ENCODE data around the gene CNTNAP2. TPM values are rescaled to one million over a fixed set of nuclear protein-coding genes. Genes with fewer than 3 reads are reported as not detected.

Gene CNTNAP2
- total RNA-seq, 2 experiments from 2014 or later, result 0.28 TPM; not detected in 1

DNA sequence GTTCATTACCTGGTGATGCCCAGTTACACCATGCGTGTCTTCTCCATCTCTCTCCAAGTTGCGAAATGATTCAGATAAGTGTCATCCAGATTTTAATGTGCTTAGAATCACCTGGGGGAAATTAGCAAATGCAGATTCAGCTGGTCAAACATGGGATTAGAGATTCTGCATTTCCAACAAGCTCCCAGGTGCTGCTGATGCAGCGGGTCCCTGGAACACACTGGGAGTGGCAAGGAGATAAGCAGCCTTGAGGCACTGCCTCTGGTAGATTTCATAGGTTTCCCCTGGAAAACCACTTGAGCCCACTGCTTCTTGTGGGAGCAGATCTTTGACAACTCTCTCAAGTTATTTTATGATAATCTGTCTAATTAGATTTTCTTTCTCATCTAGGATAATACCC lies 2278.0 kb downstream of the CNTNAP2 start:
- no peaks in the 10 kb centered on the region for H3K4me1 ChIP-seq (ENCODE audit: insufficient read depth, low read length, poor library complexity, severe bottlenecking)
- no peak overlapping the region for H3K27ac ChIP-seq (ENCODE audit: low read depth, low read length, poor library complexity, severe bottlenecking)
- POLR2A ChIA-PET, result no interaction called here
- no peaks in the 10 kb centered on the region for H3K79me2 ChIP-seq (ENCODE audit: insufficient read depth, low read depth, low read length)
- no TSS peak for BruUV-seq (replicated peaks)
- intact Hi-C loops (cut with micrococcal nuclease; ENCODE audit: unreplicated experiment), result no loop called here
- H3K36me3 ChIP-seq (ENCODE audit: insufficient read depth, low read length), result no peaks in the 10 kb centered on the region
- H2AFZ ChIP-seq (ENCODE audit: low read length), result no peak overlapping the region
- no peaks in the 10 kb centered on the region for H3K9me3 ChIP-seq (ENCODE audit: low read length)
- H3K4me2 ChIP-seq (ENCODE audit: low read length), result no peak overlapping the region
- TF ChIP-seq EZH2phosphoT487 (IDR thresholded peaks at IDR 0.05; ENCODE audit: borderline replicate concordance, low read depth, low read length) (no peak), CTCF (conservative IDR thresholded peaks at IDR 0.05; ENCODE audit: low read length) (no peak)
- H4K20me1 ChIP-seq (ENCODE audit: insufficient read depth, low read length), result no peaks in the 10 kb centered on the region
- no peaks in the 10 kb centered on the region for H3K9me2 ChIP-seq (ENCODE audit: insufficient read depth, low read length)
- no peak overlapping the region for H3K4me3 ChIP-seq (ENCODE audit: low read depth, low read length, poor library complexity, severe bottlenecking)
- CTCF ChIA-PET (ENCODE audit: unreplicated experiment), result no interaction called here
- DNase-seq (ENCODE audit: low spot score), result no peak

DNA sequence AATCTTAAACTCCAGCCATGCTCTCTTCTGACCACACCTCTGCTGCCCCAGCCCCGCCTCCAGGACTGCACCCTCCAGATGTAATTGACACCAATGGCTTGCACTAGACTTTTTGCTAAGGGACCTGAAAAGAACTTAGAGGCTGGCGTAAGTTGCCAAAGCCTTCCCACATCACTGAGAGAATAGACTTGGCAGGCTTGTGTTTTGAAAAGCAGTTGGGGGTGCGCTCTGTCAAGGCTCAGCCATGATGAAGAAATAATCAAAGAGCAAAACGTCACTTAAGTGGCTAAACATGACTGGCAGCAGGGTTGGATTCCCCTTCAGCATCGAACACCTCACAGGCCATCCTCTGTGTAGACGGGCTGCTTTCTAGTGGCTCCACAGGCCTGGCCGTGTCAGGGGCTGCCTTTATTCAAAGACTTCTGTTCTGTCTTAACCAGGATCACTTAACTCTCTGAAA lies 2278.8 kb downstream of the CNTNAP2 start:
- no peak for DNase-seq (ENCODE audit: low spot score)
- POLR2A ChIA-PET, result no interaction called here
- H3K4me2 ChIP-seq (ENCODE audit: low read length), result no peak overlapping the region
- no peak overlapping the region for H3K27ac ChIP-seq (ENCODE audit: low read depth, low read length, poor library complexity, severe bottlenecking)
- no peak overlapping the region for H3K4me3 ChIP-seq (ENCODE audit: low read depth, low read length, poor library complexity, severe bottlenecking)
- no peaks in the 10 kb centered on the region for H4K20me1 ChIP-seq (ENCODE audit: insufficient read depth, low read length)
- CTCF ChIA-PET (ENCODE audit: unreplicated experiment), result no interaction called here
- H3K36me3 ChIP-seq (ENCODE audit: insufficient read depth, low read length), result no peaks in the 10 kb centered on the region
- no peaks in the 10 kb centered on the region for H3K4me1 ChIP-seq (ENCODE audit: insufficient read depth, low read length, poor library complexity, severe bottlenecking)
- no TSS peak for BruUV-seq (replicated peaks)
- H3K79me2 ChIP-seq (ENCODE audit: insufficient read depth, low read depth, low read length), result no peaks in the 10 kb centered on the region
- TF ChIP-seq CTCF (conservative IDR thresholded peaks at IDR 0.05; ENCODE audit: low read length), result no peak
- no peak for TF ChIP-seq EZH2phosphoT487 (IDR thresholded peaks at IDR 0.05; ENCODE audit: borderline replicate concordance, low read depth, low read length)
- H2AFZ ChIP-seq (ENCODE audit: low read length), result no peak overlapping the region
- intact Hi-C loops (cut with micrococcal nuclease; ENCODE audit: unreplicated experiment), result no loop called here
- no peaks in the 10 kb centered on the region for H3K9me3 ChIP-seq (ENCODE audit: low read length)
- no peaks in the 10 kb centered on the region for H3K9me2 ChIP-seq (ENCODE audit: insufficient read depth, low read length)

DNA sequence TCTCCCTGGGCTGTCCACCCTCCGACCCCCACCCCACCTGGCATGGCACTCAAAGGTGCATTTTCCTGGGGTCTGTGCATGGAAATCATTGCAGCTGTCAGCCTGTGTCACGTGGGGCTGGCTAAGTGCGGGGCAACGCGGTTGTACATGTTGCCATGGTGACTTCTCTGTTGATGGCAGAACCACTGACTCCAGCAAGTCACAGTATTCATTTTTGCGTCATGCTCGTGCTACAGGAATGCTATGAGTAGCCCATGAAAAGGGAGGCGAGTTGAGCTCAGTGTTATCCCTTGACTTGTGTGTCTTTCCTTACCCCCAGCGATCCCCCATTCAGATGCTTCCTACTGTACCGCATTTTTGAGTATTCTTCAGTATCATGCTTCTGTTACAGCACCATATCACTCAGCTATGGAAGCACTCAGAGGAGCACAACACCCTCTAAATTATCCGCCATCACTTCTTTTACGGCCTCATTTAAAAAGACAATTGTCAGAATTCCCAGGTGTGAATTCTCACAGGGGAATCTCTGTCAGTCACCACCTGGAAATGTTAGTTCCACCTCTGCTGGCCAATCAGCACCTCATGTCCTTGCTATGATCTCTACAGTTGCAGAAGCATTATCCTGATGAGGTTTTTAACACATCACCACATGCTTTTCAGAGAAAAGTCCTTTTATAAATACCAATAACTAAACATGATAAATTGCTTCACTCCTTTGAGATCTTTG lies 2279.6 kb downstream of the CNTNAP2 start:
- H3K4me2 ChIP-seq (ENCODE audit: low read length), result no peak overlapping the region
- H4K20me1 ChIP-seq (ENCODE audit: insufficient read depth, low read length), result no peaks in the 10 kb centered on the region
- intact Hi-C loops (cut with micrococcal nuclease; ENCODE audit: unreplicated experiment), result no loop called here
- no peaks in the 10 kb centered on the region for H3K4me1 ChIP-seq (ENCODE audit: insufficient read depth, low read length, poor library complexity, severe bottlenecking)
- CTCF ChIA-PET (ENCODE audit: unreplicated experiment), result no interaction called here
- H3K9me3 ChIP-seq (ENCODE audit: low read length), result no peaks in the 10 kb centered on the region
- BruUV-seq (replicated peaks), result no TSS peak
- no peaks in the 10 kb centered on the region for H3K36me3 ChIP-seq (ENCODE audit: insufficient read depth, low read length)
- H3K79me2 ChIP-seq (ENCODE audit: insufficient read depth, low read depth, low read length), result no peaks in the 10 kb centered on the region
- no peaks in the 10 kb centered on the region for H3K9me2 ChIP-seq (ENCODE audit: insufficient read depth, low read length)
- H2AFZ ChIP-seq (ENCODE audit: low read length), result no peak overlapping the region
- TF ChIP-seq CTCF (conservative IDR thresholded peaks at IDR 0.05; ENCODE audit: low read length) (no peak), EZH2phosphoT487 (IDR thresholded peaks at IDR 0.05; ENCODE audit: borderline replicate concordance, low read depth, low read length) (no peak)
- POLR2A ChIA-PET, result no interaction called here
- no peak overlapping the region for H3K27ac ChIP-seq (ENCODE audit: low read depth, low read length, poor library complexity, severe bottlenecking)
- no peak overlapping the region for H3K4me3 ChIP-seq (ENCODE audit: low read depth, low read length, poor library complexity, severe bottlenecking)
- DNase-seq (ENCODE audit: low spot score), result no peak
